ENCODE measurements around the gene LSM3.

DNA sequence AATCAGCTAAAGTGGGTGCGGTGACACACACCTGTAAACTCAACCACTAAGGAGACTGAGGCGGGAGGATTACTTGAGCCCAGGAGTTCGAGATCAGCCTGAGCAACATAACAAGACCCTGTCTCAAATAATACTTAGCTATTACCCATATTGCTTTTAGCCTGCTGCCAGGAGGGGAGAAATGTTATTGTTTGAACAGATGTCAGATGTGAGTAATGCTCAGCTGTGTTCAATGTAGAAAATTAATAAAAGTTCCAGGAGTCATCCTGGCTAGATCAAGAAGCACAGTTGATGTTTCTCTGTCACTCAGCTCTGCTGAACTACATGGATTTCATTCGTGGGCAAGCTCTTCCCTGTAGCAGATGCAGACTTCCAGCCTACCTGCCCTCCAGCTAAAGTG lies 22.2 kb downstream of the LSM3 start:
- TF ChIP-seq, protein P1, sequence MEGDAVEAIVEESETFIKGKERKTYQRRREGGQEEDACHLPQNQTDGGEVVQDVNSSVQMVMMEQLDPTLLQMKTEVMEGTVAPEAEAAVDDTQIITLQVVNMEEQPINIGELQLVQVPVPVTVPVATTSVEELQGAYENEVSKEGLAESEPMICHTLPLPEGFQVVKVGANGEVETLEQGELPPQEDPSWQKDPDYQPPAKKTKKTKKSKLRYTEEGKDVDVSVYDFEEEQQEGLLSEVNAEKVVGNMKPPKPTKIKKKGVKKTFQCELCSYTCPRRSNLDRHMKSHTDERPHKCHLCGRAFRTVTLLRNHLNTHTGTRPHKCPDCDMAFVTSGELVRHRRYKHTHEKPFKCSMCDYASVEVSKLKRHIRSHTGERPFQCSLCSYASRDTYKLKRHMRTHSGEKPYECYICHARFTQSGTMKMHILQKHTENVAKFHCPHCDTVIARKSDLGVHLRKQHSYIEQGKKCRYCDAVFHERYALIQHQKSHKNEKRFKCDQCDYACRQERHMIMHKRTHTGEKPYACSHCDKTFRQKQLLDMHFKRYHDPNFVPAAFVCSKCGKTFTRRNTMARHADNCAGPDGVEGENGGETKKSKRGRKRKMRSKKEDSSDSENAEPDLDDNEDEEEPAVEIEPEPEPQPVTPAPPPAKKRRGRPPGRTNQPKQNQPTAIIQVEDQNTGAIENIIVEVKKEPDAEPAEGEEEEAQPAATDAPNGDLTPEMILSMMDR (IDR thresholded peaks at IDR 0.05), result no peak
- TF ChIP-seq POLR2A (IDR thresholded peaks at IDR 0.05), result no peak

Data from ovary (tissue), 3 donors.